Stimulated activated CD8-positive, alpha-beta memory T cell treated with anti-CD3 and anti-CD28 coated beads, Interleukin-4, amount 100 ng/mL, for 48 hours (primary cell): ENCODE data around the gene CDY2A.
"Not testable (repeated sequence)": the region's sequence is repeated elsewhere in the genome, so short reads cannot be mapped to it uniquely, and the experiment has no call there.

Experiments used
- DNase-seq: peaks from one replicate; pipeline ENCODE4 v3.0.0-alpha.2; 2020

The CDY2A gene

GRCh38 chrY:18025487-18025886 lies at the start of gene CDY2A:
CDY2A (plus strand) TSS chrY:18025787; CDS start chrY:18026115, 328 bp downstream.
- not testable (repeated sequence) for DNase-seq

- not testable (repeated sequence) for DNase-seq
Measured at GRCh38 chrY:17997586-17997985, 28.0 kb upstream of the CDY2A start.

- DNase-seq, result not testable (repeated sequence)
Measured at GRCh38 chrY:17998266-17998665, 27.3 kb upstream of the CDY2A start.

GRCh38 chrY:18023897-18024296 lies 1.7 kb upstream of the CDY2A start:
- not testable (repeated sequence) for DNase-seq

- not testable (repeated sequence) for DNase-seq
Measured at GRCh38 chrY:18028845-18029244, 3.3 kb downstream of the CDY2A start.

GRCh38 chrY:18030178-18030577 lies 4.6 kb downstream of the CDY2A start:
- not testable (repeated sequence) for DNase-seq

- not testable (repeated sequence) for DNase-seq
Measured at GRCh38 chrY:18034100-18034814, 8.7 kb downstream of the CDY2A start.

- not testable (repeated sequence) for DNase-seq
Measured at GRCh38 chrY:18034864-18035263, 9.3 kb downstream of the CDY2A start.

- DNase-seq, result not testable (repeated sequence)
Measured at GRCh38 chrY:18044990-18045389, 19.4 kb downstream of the CDY2A start.

- DNase-seq, result not testable (repeated sequence)
Measured at GRCh38 chrY:18048149-18049040, 22.8 kb downstream of the CDY2A start.

GRCh38 chrY:18049061-18049460 lies 23.5 kb downstream of the CDY2A start:
- not testable (repeated sequence) for DNase-seq

GRCh38 chrY:18056473-18056872 lies 30.9 kb downstream of the CDY2A start:
- not testable (repeated sequence) for DNase-seq

- not testable (repeated sequence) for DNase-seq
Measured at GRCh38 chrY:18073464-18073863, 47.9 kb downstream of the CDY2A start.
